ENCODE data around the gene MPHOSPH10. TPM values are rescaled to one million over a fixed set of nuclear protein-coding genes. Genes with fewer than 3 reads are reported as not detected.

MPHOSPH10 gene
- total and polyA plus RNA-seq, 2 of the 4 experiments (the other 2 are of a cell fraction): 5.4 to 11.2 TPM

GRCh38 chr2:71130905-71131244 lies 441 bp downstream of the MPHOSPH10 start:
- no TSS peak for BruUV-seq (replicated peaks)

More at GRCh38 chr2:71130905-71131244, 441 bp downstream of the MPHOSPH10 start:
- intact Hi-C loops (cut with micrococcal nuclease): loop anchor here (1.0 to 10.0 kb wide), 4 partner anchors 31 to 1446 kb away; partner anchors contain the start of genes NAGK and ZNF638
- peak overlapping the region; percentile 25 for H4K91ac ChIP-seq (ENCODE audit: insufficient read depth, low read depth, low read length)
- TF ChIP-seq MXI1 (IDR thresholded peaks at IDR 0.05; ENCODE audit: borderline replicate concordance, low read depth, low read length): no peak
- TF ChIP-seq CEBPB (IDR thresholded peaks at IDR 0.05; ENCODE audit: low read depth, low read length): no peak
- TF ChIP-seq SMC3 (IDR thresholded peaks at IDR 0.05; ENCODE audit: low read depth, low read length): no peak
- TF ChIP-seq, protein P1, sequence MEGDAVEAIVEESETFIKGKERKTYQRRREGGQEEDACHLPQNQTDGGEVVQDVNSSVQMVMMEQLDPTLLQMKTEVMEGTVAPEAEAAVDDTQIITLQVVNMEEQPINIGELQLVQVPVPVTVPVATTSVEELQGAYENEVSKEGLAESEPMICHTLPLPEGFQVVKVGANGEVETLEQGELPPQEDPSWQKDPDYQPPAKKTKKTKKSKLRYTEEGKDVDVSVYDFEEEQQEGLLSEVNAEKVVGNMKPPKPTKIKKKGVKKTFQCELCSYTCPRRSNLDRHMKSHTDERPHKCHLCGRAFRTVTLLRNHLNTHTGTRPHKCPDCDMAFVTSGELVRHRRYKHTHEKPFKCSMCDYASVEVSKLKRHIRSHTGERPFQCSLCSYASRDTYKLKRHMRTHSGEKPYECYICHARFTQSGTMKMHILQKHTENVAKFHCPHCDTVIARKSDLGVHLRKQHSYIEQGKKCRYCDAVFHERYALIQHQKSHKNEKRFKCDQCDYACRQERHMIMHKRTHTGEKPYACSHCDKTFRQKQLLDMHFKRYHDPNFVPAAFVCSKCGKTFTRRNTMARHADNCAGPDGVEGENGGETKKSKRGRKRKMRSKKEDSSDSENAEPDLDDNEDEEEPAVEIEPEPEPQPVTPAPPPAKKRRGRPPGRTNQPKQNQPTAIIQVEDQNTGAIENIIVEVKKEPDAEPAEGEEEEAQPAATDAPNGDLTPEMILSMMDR (conservative IDR thresholded peaks at IDR 0.05; ENCODE audit: low read depth, low read length): no peak
- H3K56ac ChIP-seq (ENCODE audit: extremely low read depth, insufficient read depth, low read length): peak overlapping the region; percentile 57
- H2BK20ac ChIP-seq (ENCODE audit: low read depth, low read length): no peak overlapping the region
- peak overlapping the region; percentile 90 for H3K23ac ChIP-seq (ENCODE audit: low read depth, low read length)
- dilution Hi-C loops (cut with HindIII; ENCODE audit: low sequenced_read_pairs, unreplicated experiment): no loop called here
- peak overlapping the region; percentile 27; the same call in 1 of the 2 replicates for H4K5ac ChIP-seq (ENCODE audit: low read depth, low read length)
- peaks cover 4% of the 10 kb centered on the region; the same call in 1 of the 2 replicates for H3K9me1 ChIP-seq (ENCODE audit: insufficient read depth, low read length)
- in situ Hi-C loops (cut with MboI; ENCODE audit: low sequenced_read_pairs): no loop called here
- peak overlapping the region; percentile 94 for H2AFZ ChIP-seq (replicated peaks; ENCODE audit: low read length, poor library complexity)
- no peaks in the 10 kb centered on the region for H3K9me3 ChIP-seq (ENCODE audit: control insufficient read depth, insufficient read depth, low read length)
- H3K9ac ChIP-seq (ENCODE audit: low read depth, low read length): peak overlapping the region; percentile 82
- peaks cover 6% of the 10 kb centered on the region; the same call in 1 of the 2 replicates for H4K20me1 ChIP-seq (ENCODE audit: insufficient read depth, low read length)
- no peak overlapping the region for H3K18ac ChIP-seq (ENCODE audit: low read depth, low read length)
- H3K4me1 ChIP-seq (ENCODE audit: control insufficient read depth, insufficient read depth, low read length): peaks cover 3% of the 10 kb centered on the region; the same call in 1 of the 2 replicates
- H3K79me1 ChIP-seq (ENCODE audit: low read depth in 1 of 2, low read length in 2 of 2): peaks cover 4 to 28% of the 10 kb centered on the region in 2 experiments; a peak in 2 of 4 replicates
- peaks cover 7% of the 10 kb centered on the region for H3K36me3 ChIP-seq (ENCODE audit: control insufficient read depth, insufficient read depth, low read length)
- H2BK15ac ChIP-seq (ENCODE audit: low read depth, low read length): no peak overlapping the region
- peak overlapping the region; percentile 88 for H3K14ac ChIP-seq (replicated peaks; ENCODE audit: low read depth, low read length)
- WGBS, 2 experiments (ENCODE audit: extremely low coverage in 2 of 2, insufficient read length in 1 of 2): no CpG with 5 or more reads among the region's 4 CpGs
- ATAC-seq (ENCODE audit: low read depth) (no peak), DNase-seq (peak; percentile 10)
- H3K4me3 ChIP-seq (ENCODE audit: insufficient read depth, low read depth, low read length): peak overlapping the region; percentile 78
- CTCF ChIA-PET: interaction anchor here (0.6 kb wide), 1 partner anchor 65 kb away, joined by 5 read pairs; no protein-coding TSS in a partner anchor
- no peak overlapping the region for H2BK120ac ChIP-seq (ENCODE audit: low read depth, low read length)
- H3K4ac ChIP-seq (ENCODE audit: low read depth, low read length): peak overlapping the region; percentile 77
- no peak overlapping the region; the same call in 1 of the 2 replicates for H3K27ac ChIP-seq (ENCODE audit: insufficient read depth, low read length)
- H3K27me3 ChIP-seq (ENCODE audit: control insufficient read depth, insufficient read depth, low read length): no peaks in the 10 kb centered on the region
- H4K8ac ChIP-seq (ENCODE audit: low read depth in 2 of 2, low read length in 2 of 2): peak overlapping the region; percentile 87 to 96
- peak overlapping the region; percentile 81 for H2AK9ac ChIP-seq (replicated peaks; ENCODE audit: low read depth, low read length, poor library complexity)
- POLR2A ChIA-PET (ENCODE audit: unreplicated experiment): no interaction called here
- H2BK5ac ChIP-seq (ENCODE audit: low read depth, low read length, poor library complexity, severe bottlenecking): peak overlapping the region; percentile 27
- peak overlapping the region; percentile 87 for H3K4me2 ChIP-seq (ENCODE audit: low read depth, low read length)
- H2AK5ac ChIP-seq (ENCODE audit: low read depth, low read length): peak overlapping the region; percentile 59
